ENCODE data around the gene HELB. TPM values are rescaled to one million over a fixed set of nuclear protein-coding genes. Genes with fewer than 3 reads are reported as not detected.

The HELB gene
- total and polyA plus RNA-seq, 8 donors: 3.8 to 7.7 (median 6.2) TPM

DNA sequence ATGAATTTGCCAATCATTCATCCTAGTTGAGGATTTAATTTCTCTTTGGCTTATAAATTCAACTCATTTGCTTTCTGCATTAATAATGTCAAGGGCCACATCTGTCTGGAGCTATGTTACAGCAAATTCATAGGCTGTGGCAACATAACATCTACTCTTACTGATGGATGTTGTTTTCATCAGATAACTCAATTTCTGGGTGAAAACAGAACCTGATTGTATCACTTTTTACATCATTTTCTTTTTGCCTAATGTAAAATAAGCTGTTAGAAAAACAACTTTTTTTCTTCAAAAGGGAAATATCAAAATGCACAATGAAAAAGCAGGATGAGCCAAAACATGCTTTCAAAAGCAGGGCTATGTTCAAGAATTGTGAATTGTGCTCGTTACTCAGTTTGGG is 73.3 kb downstream of the HELB start:
- H3K36me3 ChIP-seq: no peaks in the 10 kb centered on the region
- TF ChIP-seq, protein P1, sequence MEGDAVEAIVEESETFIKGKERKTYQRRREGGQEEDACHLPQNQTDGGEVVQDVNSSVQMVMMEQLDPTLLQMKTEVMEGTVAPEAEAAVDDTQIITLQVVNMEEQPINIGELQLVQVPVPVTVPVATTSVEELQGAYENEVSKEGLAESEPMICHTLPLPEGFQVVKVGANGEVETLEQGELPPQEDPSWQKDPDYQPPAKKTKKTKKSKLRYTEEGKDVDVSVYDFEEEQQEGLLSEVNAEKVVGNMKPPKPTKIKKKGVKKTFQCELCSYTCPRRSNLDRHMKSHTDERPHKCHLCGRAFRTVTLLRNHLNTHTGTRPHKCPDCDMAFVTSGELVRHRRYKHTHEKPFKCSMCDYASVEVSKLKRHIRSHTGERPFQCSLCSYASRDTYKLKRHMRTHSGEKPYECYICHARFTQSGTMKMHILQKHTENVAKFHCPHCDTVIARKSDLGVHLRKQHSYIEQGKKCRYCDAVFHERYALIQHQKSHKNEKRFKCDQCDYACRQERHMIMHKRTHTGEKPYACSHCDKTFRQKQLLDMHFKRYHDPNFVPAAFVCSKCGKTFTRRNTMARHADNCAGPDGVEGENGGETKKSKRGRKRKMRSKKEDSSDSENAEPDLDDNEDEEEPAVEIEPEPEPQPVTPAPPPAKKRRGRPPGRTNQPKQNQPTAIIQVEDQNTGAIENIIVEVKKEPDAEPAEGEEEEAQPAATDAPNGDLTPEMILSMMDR (IDR thresholded peaks at IDR 0.05): no peak
- intact Hi-C loops (cut with DNase I): no loop called here
- DNase-seq (no peak), ATAC-seq (no peak)
- H3K4me3 ChIP-seq: no peak overlapping the region
- H3K27ac ChIP-seq: no peak overlapping the region
- H3K9me3 ChIP-seq: no peaks in the 10 kb centered on the region
- H3K4me1 ChIP-seq: peaks cover 0 to 6% of the 10 kb centered on the region in 2 donors
- no peaks in the 10 kb centered on the region for H3K27me3 ChIP-seq

DNA sequence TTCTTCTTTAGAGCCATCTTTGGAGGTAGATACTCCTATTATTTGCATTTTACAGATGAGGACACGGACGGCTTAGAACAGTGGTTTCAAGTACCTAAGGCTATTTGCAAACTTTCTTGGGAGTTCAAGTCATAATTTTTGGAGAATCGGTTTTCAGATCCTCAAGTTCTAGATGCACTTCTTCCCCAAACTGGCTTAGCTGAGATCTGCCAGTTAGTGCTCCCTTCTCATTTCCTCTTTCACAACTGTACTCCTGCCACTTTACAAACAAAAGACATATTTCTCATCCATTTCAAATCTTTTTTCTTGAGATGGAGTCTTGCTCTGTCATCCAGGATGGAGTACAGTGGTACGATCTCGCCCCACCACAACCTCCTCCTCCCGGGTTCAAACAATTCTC is 77.3 kb downstream of the HELB start:
- Histone ChIP-seq H3K36me3 (no peaks in the 10 kb centered on the region), H3K4me1 (peaks cover 0 to 6% of the 10 kb centered on the region in 2 donors), H3K9me3 (no peaks in the 10 kb centered on the region), H3K4me3 (no peak overlapping the region), H3K27me3 (no peaks in the 10 kb centered on the region), H3K27ac (no peak overlapping the region)
- intact Hi-C loops (cut with DNase I): no loop called here
- TF ChIP-seq, protein P1 (IDR thresholded peaks at IDR 0.05): no peak
- no peak for DNase-seq
- no peak for ATAC-seq

DNA sequence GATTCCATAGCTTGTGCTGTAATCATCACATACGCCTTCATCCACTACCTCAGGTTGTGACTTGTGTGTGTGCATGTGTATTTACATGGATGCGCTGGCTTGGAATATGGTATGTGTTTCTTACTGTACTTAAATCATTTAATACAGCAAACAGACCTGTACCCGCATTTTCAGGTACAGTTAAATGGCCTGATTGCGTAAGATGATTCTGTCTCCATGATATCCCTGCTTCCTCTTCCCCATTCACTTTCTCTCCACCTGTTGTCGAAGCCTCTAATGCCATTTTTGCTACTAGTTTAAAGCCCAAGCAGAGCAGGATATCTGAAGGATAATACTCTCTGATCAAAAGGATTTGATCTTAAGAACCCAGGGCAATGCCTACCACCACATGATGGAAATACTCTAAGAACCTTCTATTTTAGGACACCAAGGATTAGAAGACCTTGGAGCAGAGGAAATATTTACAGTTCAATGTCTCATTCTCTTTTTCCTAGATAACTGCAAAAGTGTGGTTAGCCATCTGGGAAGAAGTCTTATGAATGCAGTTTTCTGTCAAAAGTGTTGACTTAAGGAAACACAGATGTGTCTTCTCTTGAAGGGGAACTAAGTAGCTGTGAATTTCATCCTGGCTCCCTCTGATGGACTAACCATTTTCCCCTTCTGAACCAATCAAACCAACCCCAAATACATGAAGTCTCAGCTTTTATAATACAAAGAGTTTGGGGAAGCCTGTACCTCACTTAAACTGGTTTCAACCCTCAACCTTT is 78.7 kb downstream of the HELB start:
- Histone ChIP-seq H3K36me3 (no peaks in the 10 kb centered on the region), H3K27ac (no peak overlapping the region), H3K27me3 (no peaks in the 10 kb centered on the region), H3K4me1 (peaks cover 0 to 6% of the 10 kb centered on the region in 2 donors), H3K9me3 (no peaks in the 10 kb centered on the region), H3K4me3 (no peak overlapping the region)
- ATAC-seq (no peak), DNase-seq (no peak)
- TF ChIP-seq, protein P1 (IDR thresholded peaks at IDR 0.05): no peak
- intact Hi-C loops (cut with DNase I): no loop called here

DNA sequence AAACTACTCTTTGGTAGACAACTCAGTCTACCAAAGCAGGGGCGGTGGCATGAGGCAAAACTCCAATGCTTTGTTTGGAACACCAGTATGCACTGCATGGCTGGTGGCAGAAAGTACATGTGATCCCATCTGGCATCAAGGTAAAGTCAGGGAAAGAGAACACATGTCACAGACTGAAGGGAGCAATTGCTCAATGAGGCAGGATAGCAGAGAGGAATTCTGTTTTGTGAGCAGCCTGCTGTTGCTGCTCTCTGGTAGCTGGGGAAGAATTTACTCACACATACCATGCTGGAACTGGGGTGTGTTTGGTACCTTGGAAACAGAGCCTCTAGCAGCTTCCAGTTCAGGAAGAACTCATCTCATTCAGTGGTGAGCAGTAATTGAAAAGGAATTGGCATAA is 84.8 kb downstream of the HELB start:
- no peaks in the 10 kb centered on the region for H3K27me3 ChIP-seq
- no peak overlapping the region for H3K4me3 ChIP-seq
- H3K36me3 ChIP-seq: no peaks in the 10 kb centered on the region
- DNase-seq (no peak), ATAC-seq (no peak)
- peaks cover 0 to 8% of the 10 kb centered on the region in 2 donors for H3K4me1 ChIP-seq
- peaks cover 0 to 2% of the 10 kb centered on the region in 2 donors for H3K9me3 ChIP-seq
- intact Hi-C loops (cut with DNase I): no loop called here
- TF ChIP-seq, protein P1 (IDR thresholded peaks at IDR 0.05): no peak
- no peak overlapping the region for H3K27ac ChIP-seq

Other genes starting within 250 kb of the HELB start
- gene LLPH, start 171.7 kb upstream of the HELB start, total RNA-seq: 10 to 100 TPM; 16.8 to 21.1 TPM
- gene LLPH, start 171.7 kb upstream of the HELB start, polyA plus RNA-seq (ENCODE audit: insufficient read length in 6 of 6): 10 to 100 TPM; 21.2 to 26.5 (median 24.8) TPM
- 100 to 1,000 TPM; 150 to 152 TPM for gene TMBIM4, start 132.5 kb upstream of the HELB start, total RNA-seq
- gene TMBIM4, start 132.5 kb upstream of the HELB start, polyA plus RNA-seq (ENCODE audit: insufficient read length in 6 of 6): 100 to 1,000 TPM; 106 to 139 (median 113) TPM
- gene IRAK3, start 113.3 kb upstream of the HELB start, total RNA-seq: 10 to 100 TPM; 18.5 to 71.7 TPM
- 10 to 100 TPM; 29.1 to 41.6 (median 35.7) TPM for gene IRAK3, start 113.3 kb upstream of the HELB start, polyA plus RNA-seq (ENCODE audit: insufficient read length in 6 of 6)

Data from left lung (tissue), 10 donors.